Fibroblast of skin of scalp (primary cell): Measurements from ENCODE around the gene PRSS23.
A peak's percentile ranks its signal among the peaks of the same experiment; 100 is the strongest.

Source experiments
- DNase-seq: peaks from one replicate; pipeline ENCODE4 v3.0.0-alpha.2; 2013

The PRSS23 gene

DNA sequence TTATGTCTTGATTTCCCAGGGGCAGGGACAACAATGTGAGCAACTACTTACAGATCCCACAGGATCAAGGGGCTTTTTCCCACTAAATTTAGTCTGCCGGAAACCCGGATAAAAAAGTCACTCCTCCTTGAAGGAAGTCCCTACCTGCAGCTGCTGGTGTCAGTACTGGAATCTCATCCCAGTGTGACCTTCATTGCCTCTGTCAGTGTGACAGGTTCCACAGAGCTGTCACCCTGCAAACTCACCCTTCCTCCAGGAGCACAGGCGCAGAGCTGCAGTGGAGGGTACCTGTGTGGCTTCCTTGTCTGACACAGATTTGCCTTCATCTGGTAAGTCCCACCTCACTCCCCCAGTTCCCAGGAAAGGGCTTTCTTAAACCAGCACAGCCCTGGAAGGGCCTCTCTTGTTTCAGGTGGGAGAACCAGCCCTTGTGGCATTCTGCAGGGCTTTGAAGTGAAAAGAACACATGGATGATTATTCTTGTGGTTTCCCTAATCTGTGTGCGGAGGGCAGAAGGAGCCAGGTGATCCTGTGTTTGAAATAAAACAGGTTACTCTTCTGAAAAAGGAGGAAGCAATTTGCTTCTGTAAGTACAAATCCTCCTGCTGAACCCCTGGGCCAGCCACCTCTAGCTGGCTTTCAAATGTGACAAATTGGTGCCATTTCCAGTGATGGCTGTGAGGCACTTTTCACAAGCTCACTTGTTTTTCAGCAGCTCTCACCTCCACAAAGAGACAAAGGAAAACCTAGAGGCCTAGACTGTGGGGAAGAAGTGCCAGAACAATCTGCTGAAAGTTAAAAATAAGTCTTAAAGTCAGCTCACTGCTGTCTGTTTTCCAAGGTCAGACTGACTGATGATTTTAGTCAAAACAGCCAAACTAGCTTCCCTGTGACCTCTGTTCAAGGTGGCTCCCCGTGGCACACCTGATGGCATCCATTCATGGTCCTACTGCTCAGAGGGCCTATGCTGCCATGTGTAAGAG is 9.2 kb upstream of the PRSS23 start:
- DNase-seq, result no peak

DNA sequence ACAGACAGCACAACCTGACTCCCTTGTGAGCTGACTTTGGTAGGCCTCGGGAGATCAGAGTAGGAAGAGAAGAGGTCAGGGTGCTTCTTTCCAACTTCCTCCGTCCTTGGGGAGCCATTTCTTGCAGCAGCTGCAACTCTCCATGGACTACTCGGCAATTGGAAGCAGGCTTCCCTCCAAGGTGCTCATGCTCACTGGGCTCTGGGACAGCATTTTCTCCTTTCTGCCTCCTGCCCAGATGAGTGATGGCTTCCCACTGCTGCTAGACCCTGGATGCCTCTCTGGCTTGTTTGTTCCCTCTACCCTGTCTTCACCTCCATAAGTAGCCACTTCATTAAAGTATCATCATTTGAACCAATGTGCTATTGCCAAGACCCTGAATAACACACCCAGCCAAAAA is 8.2 kb upstream of the PRSS23 start:
- no peak for DNase-seq

DNA sequence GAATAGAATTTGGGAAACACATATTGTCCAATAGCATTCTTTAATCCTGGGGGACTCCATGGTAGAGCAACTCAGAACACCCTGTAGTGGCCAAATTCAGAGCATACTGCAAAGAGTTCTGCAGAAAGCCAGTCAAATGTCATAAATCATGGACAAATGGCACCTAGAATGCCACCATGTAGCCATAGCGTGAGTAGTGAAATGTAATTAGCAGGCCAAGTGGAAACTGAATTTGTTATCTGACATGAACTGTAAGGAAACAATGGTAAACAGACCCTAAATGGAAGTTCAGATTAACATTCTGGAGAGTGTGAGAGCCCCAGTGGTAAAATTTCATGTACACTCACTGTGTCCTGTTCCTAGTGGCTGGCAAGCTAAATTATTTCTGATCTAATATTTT is 7.0 kb upstream of the PRSS23 start:
- DNase-seq, result no peak

DNA sequence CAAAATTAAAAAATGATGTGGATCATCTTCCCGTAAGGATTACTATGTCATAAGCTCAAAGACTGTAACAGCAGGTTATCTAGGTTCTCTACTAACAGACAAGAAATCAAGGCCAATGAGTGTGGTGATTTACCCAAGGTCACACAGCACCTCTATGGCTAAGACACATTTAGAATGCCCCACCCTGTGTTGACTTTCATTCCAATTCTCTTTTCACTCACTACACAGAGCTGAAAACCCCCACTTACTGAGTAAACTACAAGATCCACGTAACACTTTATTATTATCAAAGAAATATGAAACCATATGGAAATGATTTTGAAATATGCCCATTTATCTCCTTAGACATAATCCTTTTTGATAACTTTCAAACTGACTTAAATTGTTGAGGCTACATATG is 4.8 kb upstream of the PRSS23 start:
- DNase-seq, result no peak

DNA sequence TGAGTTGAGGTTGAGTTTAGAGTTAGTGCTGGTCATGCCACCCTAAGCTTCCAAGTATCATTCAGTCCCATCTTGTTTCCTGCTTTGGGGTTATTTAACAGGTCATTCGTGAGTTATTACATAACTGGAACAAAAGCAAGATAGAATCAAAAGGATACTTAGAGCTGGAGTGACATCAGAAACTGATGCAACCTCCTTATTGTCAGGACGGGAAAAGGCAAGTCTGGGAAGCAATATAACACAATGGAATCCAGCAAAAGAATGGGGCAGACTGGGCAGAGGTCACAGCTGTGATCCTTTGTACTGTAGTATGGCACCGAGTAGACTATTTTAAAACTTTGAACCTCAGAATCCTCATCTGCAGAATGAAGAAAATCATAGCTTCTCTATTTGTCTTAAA is 4.4 kb upstream of the PRSS23 start:
- no peak for DNase-seq

DNA sequence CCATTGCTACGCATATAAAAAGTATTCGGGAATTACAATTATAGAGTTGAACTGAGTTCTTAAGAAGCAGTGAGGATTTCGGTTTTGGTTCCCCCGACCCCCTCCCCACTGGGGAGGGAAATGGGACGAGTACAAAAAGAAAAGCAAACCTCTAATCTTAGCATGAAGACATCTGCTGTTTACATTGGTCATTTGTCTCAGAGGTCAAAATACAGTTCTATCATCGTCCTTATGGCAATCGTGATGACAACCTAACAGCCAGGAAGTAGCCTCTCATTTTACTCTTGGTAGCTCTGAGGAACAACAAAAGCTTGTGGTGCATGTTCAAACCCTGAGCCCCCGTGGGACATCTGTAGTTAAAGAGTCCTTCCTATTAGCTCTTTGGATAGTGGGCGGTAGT is 3.2 kb upstream of the PRSS23 start:
- no peak for DNase-seq

DNA sequence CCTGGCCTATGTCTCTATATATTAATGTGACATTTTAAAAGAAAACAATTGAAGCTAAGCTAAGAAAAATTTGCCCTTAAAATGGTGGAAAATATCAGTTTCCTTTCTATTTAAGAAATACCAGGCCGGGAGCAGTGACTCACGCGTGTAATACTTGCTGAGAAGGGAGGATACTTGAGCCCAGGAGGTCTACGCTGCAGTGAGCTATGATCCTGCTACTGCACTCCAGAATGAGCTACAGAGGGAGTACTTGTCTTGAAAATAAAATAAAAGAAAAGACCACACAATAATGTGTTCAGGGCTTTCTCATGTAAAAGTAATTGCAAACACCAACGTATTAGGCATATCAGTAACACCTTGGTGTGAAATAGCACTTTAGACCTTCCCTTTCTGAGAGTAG is 1.4 kb upstream of the PRSS23 start:
- DNase-seq, result peak; percentile 94

DNA sequence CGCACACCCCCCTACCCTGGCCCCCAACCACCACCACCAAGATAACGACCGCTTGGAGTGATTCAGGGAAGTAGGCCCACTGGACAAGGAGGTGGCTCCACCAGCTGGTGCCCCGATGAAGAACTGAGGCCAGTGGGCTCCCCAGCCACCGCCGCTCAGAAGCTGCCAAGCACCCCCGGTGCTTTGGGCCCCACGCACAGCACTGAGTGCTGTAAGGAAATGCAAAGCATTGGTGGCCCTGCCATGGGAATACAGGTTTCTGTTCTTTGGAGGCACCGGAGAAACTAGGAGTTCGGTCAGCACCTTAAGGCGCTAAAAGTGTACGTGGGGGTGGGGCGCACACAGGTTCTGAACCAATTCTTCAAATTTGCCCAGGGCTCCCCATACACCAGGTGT is 664 bp upstream of the PRSS23 start:
- peak; percentile 55 for DNase-seq

DNA sequence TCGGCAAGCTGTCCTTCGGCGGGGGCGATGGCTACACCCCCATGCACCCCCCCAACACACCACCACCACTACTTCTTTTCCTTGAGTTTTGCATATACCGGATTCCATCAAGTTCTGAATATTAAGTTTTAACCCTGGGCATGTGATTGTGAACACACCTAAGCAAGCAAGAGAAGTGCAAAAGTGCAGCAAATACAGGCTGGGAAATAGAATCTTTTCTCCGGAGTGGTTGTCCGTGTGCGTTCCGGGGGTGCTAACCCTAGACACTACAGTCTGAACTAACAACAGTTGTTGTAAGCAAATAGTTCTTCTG is 574 bp downstream of the PRSS23 start:
- DNase-seq, result no peak

DNA sequence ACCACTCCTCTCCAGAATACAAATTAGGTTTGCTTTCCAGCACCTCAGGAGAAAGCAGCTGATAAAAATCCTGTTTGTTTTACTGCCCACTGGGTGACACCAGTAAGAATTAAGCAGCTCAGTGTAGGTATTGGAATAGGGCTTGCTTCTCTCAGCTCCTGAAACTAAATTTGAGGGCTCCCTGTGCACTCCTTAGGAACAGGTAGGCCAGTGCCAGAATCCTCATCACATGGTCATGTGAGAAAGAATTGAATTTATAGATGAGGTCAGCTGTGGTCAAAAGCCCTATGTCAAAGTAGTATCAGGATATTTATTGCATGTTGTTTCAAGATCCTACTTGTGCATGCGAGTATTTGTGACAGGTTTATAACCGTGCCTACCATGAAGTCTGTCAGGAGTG is 1.0 kb downstream of the PRSS23 start:
- no peak for DNase-seq

DNA sequence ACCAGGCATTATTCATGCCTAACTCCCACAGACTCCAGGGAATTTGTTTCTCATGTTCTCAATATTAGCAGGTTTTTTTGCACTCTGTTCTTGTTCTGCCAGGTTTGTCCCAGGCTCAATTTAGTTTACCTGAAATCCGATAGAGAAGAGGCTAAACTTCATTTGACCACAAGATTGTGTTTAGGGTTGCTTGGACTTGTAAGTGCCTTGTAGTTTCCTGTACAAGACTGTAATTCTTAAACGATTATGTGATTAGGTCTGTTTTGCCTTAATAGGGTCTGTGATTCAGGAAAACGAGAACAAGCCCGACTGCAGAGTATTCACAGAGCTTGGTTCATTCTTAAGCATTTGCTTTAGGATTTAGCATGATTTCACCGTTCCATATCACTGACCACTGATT is 1.8 kb downstream of the PRSS23 start:
- no peak for DNase-seq

DNA sequence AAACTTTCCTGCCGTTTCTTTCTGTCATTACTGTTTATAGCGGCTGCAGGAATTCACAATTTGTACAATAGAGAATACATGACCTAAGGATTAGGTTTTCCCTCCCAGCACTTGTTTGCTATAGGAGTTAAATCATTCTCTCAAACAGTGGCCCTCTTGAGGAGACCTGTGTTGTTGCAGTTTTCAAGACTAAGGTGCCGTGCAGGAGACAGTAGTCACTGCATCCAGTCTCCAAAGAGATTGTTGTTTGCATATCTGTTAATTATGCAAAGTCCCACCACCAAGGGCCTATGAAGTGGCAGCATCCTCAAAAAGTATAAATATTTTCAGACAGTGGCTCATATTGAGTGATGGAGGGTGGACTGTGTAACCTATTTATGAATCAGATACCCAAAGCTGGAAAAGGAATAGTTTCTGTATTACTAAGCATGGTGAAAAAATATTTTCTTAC is 2.3 kb downstream of the PRSS23 start:
- DNase-seq, result peak; percentile 69

DNA sequence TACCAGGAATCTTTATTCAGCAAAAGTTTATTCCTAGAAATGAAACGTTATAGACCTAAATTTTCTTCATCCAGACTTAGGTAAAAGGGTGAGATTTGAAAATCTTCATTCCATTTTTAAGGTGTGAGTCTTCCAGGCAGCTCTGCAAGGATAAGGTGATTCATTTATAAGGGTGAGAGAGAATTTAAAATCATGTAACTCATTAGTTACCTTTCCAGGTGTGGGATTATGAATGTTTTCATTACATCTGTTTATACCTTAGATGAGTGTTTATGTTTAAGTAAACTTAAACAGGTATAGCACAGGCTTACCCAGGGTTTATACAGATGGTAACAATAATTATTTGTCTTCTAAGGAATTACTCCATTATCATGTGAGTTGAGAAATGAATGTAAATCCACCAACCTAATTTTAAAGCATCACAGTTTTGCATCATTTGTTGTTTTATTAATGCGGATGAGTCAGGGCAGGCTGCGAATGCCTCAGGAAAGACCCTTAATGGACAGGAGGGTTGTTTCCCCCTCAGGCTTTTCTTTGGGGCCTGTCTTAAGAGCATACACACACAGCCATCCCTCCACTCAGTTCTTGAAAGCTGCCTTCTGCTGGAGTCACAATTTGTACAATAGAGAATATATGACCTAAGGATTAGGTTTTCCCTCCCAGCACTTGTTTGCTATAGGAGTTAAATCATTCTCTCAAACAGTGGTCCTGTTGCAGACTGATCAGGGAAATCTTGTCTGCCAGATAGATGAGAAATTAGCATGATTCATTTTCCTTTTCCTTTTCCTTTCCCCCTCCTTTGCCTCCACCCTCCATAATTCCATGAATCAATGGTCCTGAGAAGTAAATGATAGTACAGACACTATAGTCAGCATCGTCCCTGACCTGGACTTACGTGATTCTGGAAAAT is 3.0 kb downstream of the PRSS23 start:
- no peak for DNase-seq

DNA sequence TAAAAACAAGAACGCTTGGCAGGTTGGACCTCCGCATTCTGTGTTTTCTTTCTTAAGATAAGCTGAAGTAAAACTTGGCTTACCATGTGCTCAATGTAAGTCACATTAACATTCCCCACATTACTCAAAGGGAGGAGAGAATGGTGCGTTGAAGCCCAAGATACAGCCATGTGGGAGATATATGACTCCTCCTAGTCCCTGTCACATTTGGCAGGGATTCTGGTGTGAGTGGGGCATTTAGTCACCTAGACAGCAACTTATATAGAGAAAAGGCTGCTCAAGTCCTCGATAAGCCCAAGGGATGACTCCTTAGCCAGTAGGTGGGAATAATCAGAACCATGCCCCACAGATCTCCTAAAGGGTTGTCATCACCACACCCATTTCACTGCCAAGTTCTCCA is 4.6 kb downstream of the PRSS23 start:
- no peak for DNase-seq

DNA sequence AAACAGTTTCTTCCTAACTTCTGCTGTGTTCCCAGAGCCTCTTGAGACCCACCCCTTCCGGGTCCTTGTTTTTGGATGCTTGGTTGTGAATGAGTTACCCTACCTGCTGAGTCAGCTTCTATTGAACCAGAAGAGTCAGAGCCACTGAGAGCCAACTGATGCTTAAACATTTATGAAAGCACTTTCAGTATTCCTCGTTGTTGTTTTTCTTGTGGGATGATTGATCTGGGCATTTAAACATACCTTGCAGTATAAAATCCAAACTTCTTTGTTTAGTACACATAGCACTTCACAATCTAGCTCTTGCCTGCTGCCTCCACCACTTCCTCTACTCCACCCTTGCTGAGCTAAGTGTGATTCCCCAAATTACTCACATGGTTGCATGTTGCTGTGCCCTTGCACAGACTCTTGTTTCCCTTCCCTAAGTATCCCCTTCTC is 5.5 kb downstream of the PRSS23 start:
- DNase-seq, result no peak

DNA sequence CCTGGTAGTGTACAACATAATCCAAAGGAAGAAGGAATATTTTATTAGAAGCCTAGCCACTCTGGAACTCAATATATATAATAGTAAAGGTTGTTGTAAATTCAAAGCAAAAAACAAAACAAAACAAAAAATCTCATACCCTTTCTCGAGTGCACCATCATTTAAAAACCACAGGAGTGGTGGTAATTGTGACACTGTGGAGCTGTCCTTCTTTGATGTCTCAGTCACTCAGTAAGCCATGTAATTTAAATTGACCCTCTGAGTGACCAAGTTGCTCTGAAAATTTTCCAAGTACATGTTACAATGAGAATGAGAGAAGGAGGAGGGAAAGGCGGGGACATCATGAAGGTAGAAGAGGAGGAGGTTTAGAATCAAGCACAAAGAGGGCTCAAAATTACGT is 6.6 kb downstream of the PRSS23 start:
- no peak for DNase-seq

DNA sequence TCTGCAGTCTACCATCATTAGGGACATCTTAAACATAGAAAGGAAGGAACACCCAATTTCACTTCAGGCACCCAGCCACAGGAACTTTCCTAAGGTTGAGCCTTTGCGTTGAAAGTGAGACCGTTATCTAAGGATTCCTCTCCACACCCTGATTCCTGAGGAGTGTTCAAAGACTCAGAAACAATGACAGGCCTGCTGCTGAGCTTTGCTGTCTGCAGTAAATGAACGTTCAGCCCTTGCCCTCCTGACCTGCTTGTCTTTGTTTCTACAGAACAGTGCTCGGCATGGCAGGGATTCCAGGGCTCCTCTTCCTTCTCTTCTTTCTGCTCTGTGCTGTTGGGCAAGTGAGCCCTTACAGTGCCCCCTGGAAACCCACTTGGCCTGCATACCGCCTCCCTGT is 7.0 kb downstream of the PRSS23 start:
- DNase-seq, result no peak

DNA sequence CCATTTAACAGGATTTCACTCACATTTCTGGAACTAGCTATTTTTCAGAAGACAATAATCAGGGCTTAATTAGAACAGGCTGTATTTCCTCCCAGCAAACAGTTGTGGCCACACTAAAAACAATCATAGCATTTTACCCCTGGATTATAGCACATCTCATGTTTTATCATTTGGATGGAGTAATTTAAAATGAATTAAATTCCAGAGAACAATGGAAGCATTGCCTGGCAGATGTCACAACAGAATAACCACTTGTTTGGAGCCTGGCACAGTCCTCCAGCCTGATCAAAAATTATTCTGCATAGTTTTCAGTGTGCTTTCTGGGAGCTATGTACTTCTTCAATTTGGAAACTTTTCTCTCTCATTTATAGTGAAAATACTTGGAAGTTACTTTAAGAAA is 9.2 kb downstream of the PRSS23 start:
- DNase-seq, result no peak

DNA sequence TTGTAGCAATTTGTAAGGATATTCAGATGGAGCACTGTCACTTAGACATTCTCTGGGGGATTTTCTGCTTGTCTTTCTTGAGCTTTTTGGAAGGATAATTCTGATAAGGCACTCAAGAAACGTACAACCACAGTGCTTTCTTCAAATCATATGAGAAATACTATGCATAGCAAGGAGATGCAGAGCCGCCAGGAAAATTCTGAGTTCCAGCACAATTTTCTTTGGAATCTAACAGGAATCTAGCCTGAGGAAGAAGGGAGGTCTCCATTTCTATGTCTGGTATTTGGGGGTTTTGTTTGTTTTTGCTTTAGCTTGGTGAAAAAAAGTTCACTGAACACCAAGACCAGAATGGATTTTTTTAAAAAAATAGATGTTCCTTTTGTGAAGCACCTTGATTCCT is 9.9 kb downstream of the PRSS23 start:
- DNase-seq, result peak; percentile 48

DNA sequence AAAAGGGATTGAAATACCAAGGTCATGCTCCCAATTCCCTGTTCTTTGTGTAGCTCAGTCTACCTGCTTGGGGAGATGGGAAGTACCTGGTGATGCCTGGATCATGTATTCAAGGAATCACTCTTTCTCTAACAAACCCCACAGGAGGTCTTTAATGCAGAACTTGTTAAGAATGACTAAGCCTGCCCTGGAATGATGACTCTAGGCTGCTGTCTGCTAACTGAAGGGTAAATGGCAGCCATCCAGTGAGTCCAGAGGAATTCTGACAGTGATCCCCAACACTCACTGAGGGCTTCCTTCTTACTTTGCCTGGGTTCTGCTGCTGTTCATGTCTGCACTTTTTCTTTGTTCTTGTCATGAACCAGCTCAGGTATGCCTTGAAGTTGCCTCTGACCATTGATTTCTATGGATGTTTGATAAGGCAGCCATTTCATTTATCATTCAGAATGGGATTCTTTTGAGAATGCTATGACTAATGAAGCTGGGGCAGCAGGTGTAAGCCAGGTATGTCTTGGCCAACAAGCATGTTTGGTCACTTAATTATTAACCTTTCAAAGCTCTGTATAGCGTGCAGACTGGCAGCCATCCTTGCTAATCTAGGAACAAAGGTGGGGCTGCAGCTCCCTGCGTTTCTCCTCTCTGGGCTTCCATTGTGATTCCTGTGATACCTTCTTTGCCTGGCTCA is 11.4 kb downstream of the PRSS23 start:
- peak; percentile 92 for DNase-seq

DNA sequence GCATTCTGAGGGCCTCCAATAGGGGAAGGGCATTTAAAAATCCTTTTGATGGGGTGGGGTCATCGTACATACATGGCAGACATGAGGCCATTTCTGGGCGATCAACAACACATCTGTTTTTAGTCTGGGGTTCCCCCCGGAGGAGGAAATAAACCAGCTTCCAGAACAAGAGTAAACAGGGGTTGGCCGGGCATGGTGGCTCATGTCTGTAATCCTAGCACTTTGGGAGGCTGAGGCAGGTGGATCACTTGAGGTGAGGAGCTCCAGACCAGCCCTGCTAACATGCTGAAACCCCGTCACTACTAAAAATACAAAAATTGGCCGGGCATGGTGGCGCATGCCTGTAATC is 12.0 kb downstream of the PRSS23 start:
- no peak for DNase-seq

DNA sequence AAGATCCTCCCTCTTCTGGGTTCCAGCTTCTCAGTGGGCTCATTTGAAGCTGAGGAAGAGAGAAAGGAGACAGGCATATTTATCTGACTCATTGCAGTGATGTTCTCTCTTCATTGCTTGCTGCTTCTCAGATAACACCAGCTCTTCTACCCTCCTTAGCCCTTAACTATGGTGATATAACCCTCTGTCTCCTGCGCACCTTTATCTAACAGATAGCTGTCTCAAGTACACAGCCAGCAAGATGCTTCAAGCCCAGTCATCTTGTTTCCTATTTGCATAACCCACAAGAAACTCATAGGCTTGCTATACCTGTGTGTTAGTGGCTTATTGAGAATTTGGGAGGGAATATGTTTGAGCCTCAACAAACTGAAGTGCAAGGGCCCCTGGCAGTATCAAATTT is 12.6 kb downstream of the PRSS23 start:
- no peak for DNase-seq

DNA sequence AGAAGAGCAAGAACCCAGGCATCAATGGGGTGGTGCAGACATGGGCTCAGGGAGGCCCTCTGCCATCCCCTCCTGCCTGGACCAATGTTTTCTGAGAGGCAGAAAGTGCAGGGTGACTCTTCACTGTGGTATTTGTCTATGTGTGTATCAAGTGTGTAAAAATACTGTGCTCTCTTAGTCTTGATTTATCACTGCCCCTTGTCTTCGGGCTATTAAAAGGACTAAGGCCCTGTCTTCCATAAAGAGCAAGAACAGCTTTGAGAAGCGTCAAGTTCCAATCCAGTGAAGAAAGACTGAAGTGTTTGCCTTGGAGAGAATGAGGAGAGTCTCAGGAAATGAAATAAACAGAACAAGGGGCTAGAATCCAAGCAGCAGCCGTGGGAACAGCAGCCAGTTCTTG is 14.4 kb downstream of the PRSS23 start:
- DNase-seq, result peak; percentile 91
